Activated CD4-positive, alpha-beta T cell treated with anti-CD3 and anti-CD28 coated beads, Interleukin-2, Interleukin-6, amounts not matched to agents 100 ng/mL and 50 ng/mL, durations not matched to agents 16 hours and 8 hours (primary cell): ENCODE results near the gene KIF7.

Experiments used
- DNase-seq: peaks from one replicate; pipeline ENCODE4 v3.0.0-alpha.2; 2020

KIF7 gene

GRCh38 chr15:89648106-89649012 lies 6.9 kb downstream of the KIF7 start:
- DNase-seq, result no peak

- peak; percentile 77 for DNase-seq
These were observed 7.9 kb downstream of the KIF7 start for GRCh38 chr15:89647191-89647851.

- no peak for DNase-seq
These were observed 8.7 kb downstream of the KIF7 start for GRCh38 chr15:89646416-89647141.

- no peak for DNase-seq
These were observed 9.6 kb downstream of the KIF7 start for GRCh38 chr15:89645680-89646079.

DNA sequence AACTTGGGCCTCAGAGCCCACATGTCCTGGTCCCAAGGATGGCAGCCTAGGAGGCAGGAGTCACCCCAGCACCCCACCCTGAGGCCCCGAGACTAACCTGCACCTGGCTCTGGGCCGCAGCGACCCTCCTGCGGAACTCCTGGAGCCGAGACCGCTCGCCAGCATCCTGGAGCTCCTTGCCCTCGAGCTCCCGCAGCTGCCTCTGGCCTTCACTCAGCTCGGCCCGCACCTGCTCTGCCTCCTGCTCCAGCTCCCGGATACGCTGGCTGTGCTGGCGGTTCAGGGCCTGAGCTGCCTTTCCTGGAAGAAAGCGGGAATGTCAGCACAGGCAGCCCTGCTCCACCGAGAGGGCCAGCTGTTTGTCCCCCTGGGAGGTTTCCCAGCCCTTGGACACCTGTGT lies 13.2 kb downstream of the KIF7 start:
- no peak for DNase-seq

DNA sequence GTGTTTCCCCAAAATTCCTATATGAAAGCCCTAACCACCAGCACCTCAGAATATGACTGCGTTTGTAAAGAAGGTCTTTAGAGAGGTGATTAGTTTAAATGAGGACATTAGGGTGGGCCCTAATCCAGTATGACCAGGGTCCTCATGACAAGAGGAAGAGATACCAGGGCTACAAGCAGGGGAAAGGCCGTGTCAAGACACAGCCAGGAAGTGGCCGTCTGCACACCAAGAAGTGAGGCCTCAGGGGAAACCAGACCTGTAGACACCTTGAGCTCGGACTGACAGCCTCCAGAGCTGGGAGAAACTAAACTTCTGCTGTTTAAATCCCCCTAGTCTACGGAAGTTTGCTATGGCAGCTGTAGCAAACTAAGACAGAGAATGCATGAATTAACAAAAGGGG lies 14.2 kb downstream of the KIF7 start:
- DNase-seq, result no peak

DNA sequence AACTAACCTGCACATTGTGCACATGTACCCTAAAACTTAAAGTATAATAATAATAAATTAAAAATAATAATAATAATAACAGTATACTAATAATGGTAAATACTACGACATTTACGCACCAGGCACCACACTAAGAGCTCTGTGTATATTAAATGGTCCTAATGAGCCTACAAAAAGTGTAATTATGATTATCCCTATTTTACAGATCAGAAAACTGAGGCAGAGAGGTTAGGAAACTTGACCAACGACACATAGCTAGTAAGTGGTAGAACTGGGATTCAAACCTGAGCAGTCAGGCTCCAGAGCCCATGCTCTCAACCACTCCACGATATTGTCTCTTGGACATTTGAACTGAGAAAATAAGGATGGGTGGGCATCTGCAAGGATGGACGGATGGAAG lies 15.0 kb downstream of the KIF7 start:
- DNase-seq, result no peak

DNA sequence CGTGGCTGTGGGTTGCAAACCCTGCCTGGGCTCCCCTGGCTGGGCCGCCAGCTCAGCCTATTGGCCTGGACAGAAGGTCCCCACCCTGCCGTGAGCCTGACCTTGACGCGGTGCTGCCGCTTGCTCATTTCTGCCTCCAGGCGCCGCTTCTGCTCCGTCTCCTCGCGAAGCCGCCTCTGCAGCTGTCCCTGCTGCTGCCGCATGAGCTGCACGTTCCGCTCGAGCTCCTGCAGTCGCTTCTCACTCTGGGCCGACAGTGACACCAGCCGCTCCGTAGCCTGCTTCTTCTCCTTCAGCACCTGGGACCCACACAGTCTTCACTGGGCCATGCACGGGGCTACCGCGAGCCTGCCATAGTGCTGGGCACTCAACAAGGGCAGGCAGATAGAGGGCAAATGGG lies 21.7 kb downstream of the KIF7 start:
- no peak for DNase-seq

DNA sequence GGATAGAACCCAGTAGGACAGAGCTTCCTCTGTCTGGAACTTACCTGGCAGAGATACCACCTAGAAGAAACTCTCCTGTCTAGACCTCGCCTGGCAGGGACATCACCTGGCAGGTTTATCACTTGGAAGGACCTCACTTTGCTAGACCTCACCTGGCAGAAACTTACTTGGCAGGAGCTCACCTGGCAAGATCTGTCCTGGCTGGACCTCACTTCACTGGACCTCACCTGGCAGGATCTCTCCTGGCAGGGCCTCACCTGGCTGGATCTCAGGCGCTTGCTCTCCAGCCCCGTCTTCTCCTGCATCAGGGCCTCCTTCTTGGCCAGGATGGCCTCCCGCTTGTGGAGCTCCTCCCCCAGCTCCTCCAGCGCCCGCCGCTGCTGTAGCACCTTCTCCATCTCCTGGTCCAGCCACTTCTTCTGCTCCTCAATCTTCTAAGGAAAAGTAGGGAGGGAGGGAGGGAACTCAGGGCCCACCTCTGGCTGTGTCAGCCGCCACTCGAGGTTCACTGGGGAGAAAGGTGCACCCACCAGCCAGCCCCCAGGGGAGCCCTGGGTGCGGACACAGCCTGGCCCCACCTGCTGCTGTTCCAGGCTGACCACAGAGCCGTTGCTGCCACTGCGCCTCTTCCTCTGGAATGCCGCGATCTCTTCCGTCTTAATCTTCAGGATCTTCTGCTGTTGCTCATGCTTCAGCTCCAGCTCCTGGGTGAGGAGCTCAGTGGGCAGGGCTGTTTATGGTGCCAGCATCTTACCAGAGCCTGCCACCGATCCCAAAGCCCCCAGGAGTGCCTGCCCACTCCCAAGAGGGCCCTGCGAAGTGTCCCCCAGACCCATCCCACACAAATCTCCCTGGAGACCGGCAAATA lies 22.5 kb downstream of the KIF7 start:
- no peak for DNase-seq

DNA sequence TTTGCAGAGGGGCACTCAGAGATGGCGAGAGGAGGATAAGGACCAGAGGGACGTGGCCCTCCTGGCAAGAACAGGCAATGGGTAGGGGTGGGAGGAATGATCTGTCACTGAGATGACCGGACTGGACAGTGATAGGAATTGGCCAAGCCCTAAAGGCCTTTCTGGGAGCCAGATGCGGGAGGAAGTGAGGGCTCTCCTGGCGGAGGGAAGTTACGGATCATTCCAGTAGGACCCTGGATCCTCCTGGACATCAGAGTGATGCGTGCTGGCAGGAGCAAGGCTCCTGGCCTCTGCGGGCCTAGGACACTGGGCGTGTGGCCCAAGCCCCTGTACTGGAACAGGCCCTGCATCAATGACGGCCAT lies 23.4 kb downstream of the KIF7 start:
- DNase-seq, result no peak

GRCh38 chr15:89630974-89631901 lies 24.0 kb downstream of the KIF7 start:
- no peak for DNase-seq

DNA sequence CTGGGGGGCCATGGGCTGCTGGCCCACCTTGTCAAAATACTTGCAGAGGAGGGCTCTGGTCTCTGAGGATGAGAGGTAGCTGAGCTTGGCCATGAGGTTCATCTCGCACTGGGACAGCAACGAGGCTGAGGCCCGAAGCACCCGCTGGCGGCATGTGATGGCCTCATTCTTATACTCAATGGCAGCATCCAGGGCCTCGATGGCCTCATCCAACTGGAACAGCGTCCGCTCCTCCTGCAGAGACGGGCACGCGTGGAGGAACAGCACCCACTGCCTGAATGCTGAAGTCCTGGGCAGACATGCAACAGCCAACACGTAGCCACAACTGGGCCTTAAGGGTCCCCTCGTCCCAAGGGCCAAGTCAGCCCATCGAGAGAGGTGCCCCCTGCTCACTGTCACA lies 25.0 kb downstream of the KIF7 start:
- DNase-seq, result no peak

- DNase-seq, result no peak
These were observed 25.4 kb downstream of the KIF7 start for GRCh38 chr15:89629829-89630228.

DNA sequence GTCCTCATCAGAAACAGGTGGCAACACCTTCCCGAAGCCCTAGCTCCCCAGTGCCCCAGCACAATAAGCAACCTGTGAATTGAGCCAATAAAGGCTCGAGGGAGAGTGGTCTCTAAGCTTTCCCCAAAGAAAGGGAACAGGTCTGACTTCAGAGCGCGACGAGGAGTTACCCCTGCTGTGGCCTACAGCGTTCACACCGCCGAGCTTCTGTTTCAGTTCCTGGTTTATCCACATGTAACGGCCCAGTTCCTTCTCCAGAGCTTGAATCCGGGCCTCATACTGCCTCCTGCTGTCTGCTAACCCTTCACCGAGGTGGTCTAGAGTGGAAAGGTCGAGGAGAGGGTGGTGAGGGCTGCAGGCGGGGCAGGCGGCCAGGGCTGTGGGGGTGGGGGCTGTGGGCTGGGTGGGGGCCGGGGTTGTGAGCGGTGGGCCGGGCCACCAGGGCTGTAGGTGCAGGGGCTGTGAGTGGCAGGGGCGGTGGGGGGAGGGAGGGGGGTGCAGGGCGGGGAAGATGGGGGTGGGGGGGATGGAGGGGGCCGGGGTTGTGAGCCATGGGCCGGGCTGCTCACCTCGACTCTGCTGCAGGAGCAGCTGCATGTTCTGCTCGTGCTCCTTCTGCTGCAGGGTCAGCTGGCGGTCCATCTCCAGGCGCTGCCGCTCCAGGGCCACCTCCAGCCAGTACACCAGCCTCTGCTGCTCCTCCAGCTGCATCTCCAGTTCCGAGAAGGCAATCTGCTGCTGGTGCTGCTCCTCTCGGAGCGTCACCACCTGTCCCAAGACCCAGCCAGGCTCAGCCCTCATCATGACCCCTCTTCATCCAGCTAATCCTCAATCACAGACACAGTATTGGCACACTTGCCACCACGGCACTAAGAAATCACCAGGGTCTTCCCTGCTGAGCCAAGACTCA lies 26.2 kb downstream of the KIF7 start:
- no peak for DNase-seq

DNA sequence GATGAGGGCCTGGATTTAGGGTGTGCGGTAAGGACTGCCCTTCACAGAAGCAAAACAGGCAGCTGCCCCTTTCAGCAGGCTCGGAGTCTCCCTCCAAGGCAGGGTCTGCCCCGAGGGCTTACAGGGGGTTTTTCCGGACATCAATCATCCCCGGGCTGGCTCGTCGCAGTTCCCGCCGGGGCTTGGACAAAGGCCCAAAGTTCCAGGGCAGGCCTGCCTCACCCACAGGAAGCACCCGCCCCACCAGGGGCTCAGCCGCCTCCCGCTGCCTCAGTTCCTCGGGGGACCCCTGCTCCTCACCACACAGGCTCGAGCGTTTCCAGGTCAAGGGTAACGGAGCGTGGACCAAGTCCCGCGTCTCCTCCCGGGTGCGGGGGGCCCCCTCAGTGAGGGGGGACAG lies 27.0 kb downstream of the KIF7 start:
- no peak for DNase-seq

GRCh38 chr15:89627256-89627970 lies 27.9 kb downstream of the KIF7 start:
- DNase-seq, result no peak

DNA sequence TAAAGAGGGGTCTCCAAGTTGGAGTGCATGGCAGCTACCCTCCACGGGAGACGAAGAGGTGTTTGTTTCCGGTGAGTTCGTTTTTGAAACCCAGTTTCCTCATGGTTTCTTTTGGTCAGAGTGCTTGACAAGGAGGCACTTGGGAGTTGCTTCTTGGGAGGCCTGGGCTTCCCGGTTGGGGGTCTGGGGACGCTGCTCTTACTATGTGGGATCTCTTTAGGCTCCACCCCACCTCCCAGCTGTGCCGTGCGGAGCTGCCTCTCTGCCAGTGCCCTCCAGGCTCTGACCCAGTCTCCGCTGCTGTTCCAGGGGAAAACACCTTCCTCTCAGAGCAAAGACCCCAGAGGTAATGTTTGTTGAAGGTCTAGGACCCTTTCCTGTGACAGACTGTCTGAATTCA lies 29.6 kb downstream of the KIF7 start:
- DNase-seq, result no peak

DNA sequence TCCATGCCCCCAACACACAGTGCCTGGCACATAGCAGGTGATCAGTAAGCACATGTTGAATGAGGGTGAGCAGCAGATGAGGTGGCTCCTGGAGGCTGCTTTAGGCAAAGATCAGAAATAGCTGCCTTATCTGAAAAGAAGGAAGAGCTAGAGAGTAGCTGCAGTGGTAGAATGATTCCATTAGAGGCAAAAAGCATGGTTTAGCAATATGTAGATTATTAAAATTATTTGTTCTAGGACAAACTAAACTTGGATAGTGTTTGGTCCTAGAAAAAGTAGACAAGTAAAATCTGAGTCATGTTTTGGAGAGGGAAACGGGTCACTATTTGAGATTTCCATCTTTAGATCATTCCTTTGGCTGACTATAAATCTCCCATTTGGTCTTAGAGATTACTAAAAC lies 32.1 kb downstream of the KIF7 start:
- no peak for DNase-seq

- DNase-seq, result no peak
These were observed 33.7 kb downstream of the KIF7 start for GRCh38 chr15:89621547-89621946.

DNA sequence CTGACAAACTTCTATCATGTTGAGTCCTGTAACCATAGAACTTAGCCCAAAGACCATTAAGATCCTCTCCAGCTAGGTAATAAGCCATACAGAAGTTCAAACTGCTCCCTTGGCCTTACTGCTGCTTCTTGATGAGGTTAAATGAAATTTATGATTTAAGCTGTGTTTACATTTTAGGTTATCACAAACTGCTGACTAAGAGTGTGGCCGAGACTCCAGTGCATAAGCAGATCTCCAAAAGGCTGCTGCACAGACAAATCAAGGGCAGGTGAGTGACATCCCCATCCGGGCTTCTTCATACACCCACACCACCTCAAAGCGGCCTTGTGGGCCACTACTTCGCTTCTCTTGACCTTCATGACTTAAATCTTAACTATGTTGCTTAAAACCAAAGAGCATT lies 39.0 kb downstream of the KIF7 start:
- no peak for DNase-seq
